AG10803 (cell line): ENCODE results near the gene ESF1.

Experiments
- DNase-seq: peaks from one replicate; pipeline ENCODE4 v3.0.0; 2010; ENCODE audit warnings: low read depth
- H3K4me3 ChIP-seq: 2 replicates; pipeline ENCODE4 v1.5.1; 2011; ENCODE audit warnings: mild to moderate bottlenecking, low read length, control low read depth
- CTCF ChIP-seq: conservative IDR thresholded peaks from 2 replicates; pipeline ENCODE4 v1.5.1; 2011; ENCODE audit warnings: mild to moderate bottlenecking, low read length, control low read depth, inconsistent platforms

The ESF1 gene

GRCh38 chr20:13758884-13759283 lies 25.8 kb downstream of the ESF1 start:
- DNase-seq = no peak
- no peak overlapping the region for H3K4me3 ChIP-seq
- TF ChIP-seq CTCF = no peak

GRCh38 chr20:13756551-13756950 lies 28.2 kb downstream of the ESF1 start:
- no peak for TF ChIP-seq CTCF

DNA sequence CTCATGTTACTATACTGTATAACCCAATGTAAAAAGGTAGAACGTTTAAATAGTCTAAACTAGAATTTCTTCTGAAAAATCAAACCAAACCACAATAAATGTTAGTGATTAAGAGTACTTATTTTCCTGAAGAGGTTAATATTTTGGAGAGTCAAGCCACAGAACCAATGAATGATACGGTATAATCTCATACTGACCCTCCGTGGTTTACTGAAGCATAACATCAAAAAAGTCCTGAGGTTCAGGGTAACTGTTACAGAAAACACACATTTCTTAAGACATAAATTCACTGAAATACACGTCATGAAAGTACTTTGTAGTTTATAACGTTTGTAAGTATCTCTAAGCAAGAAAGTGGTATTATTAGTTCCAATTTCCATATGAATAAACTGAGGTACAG lies 28.9 kb downstream of the ESF1 start:
- peak; percentile 32 for TF ChIP-seq CTCF
- no peak overlapping the region for H3K4me3 ChIP-seq
- DNase-seq = no peak

More at GRCh38 chr20:13756551-13756950, 28.2 kb downstream of the ESF1 start:
- DNase-seq = no peak
- no peak overlapping the region for H3K4me3 ChIP-seq

DNA sequence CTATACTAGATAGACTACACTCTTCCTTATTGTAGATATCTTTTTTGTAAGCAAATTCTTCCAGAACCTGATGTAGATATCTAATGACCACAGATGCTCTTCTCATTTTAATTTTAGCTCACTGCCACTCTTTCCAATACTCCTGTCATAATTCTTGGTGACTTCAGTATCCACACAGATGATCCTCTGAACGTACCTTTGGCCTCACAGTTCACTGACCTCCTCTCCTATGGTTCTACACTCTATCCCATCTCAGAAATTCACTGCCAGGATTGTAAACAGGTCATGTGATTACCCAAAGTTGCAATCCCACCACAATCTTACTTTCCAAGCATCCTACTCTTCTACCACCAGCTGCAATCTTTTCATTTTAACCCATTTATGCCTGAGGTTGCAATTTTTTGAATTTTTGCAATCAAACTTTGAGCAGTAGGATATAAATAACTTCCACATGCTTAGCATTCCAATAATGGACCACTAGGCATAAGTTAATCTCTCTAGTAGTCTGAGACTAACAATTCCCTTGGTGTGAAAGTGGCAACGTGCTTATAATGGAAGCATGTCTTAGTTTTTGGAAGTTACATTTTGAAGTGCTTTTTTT lies 31.2 kb downstream of the ESF1 start:
- no peak for DNase-seq
- no peak overlapping the region for H3K4me3 ChIP-seq
- no peak for TF ChIP-seq CTCF

GRCh38 chr20:13749811-13750210 lies 34.9 kb downstream of the ESF1 start:
- no peak for DNase-seq
- no peak overlapping the region for H3K4me3 ChIP-seq
- TF ChIP-seq CTCF = no peak

GRCh38 chr20:13745784-13746183 lies 38.9 kb downstream of the ESF1 start:
- no peak overlapping the region for H3K4me3 ChIP-seq
- TF ChIP-seq CTCF = no peak
- no peak for DNase-seq

DNA sequence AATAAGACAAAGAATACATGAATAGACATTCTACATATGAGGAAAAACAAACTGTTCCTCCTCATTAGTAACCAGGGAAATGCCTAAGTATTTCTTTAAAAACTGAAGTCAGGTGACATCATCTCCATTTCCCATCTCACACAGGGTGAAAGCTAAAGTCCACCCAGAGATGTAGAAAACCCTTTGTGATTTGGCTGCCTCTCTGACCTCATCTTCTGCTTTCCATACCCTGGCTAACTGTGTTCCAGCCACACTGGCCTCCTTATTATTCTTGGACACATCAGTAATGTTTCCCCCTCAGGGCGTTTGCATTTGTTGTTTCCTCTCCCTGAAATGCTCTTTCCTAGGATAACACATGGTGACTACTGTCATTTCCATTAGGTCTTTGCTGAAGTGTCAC lies 40.4 kb downstream of the ESF1 start:
- no peak overlapping the region for H3K4me3 ChIP-seq
- TF ChIP-seq CTCF = no peak
- DNase-seq = no peak
